RPMI8226 (cell line): Measurements from ENCODE around the gene POPDC3.

Experiments used
- DNase-seq: peaks from one replicate; pipeline ENCODE4 v3.0.0-alpha.2; 2015

POPDC3 gene

DNA sequence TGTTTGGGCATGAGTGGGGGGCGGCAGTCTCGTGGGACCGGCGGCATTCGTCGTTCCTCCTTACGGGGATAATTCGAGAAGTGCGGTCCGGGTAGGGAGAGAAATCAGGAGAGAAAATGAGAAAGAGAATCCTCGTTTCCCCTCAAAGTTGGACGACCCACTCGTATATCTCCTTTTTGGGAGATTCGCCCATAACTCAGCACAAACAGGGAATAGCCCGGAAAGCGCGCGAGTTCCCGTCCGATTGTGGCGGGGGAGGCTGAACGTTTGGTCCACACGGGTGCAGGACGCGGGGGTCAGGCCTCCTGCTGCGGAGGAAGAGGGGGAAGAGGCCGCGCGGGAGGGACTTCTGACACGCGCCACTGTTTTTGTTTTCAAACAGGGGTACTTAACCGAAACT, 42.4 kb downstream of the POPDC3 start:
- DNase-seq: no peak

DNA sequence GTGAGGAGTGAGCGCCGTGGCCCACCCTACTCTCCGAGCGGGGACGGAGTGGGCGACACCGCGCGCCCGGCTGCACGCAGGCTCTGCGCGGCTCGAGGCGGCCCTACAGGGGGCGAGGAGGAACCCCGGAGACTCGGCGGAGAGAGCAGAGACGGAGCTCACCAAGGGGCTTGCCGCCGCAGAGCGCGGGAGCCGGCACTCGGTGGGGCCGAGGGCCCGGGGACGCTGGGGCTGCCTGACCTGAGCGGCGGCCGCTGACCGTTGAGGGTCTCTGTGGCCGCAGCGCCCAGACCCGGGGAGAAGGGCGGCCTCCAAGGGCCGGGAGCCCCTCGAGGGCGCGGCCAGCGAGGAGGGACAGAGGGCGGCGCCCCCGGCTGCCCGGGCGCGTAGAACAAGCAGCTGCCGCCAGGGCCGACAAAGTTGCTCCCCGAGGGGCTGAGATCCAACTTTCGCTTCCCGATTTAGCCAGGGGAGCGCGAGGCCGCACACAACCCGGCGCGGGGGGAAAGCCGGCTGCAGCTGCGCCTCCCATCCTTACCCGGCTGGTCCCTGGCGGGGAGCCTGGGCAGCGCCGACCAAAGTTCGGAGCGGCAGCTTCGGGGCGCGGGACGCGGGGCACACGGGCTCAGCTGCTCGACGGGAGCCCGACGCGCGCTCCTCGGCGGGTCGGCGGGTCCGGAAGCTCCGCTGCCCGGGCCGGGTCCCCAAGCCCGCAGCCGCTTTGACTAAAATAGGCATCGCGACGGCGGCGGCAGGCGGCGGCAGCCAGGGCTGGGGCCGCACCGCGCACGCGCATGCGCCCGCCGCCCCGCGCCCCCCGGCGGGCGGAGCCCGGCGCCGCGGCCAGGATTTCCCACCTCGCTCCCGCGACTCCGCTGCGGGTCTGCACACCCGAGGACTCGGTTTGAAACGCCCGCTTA, 43.1 kb downstream of the POPDC3 start:
- DNase-seq: peak; percentile 69

DNA sequence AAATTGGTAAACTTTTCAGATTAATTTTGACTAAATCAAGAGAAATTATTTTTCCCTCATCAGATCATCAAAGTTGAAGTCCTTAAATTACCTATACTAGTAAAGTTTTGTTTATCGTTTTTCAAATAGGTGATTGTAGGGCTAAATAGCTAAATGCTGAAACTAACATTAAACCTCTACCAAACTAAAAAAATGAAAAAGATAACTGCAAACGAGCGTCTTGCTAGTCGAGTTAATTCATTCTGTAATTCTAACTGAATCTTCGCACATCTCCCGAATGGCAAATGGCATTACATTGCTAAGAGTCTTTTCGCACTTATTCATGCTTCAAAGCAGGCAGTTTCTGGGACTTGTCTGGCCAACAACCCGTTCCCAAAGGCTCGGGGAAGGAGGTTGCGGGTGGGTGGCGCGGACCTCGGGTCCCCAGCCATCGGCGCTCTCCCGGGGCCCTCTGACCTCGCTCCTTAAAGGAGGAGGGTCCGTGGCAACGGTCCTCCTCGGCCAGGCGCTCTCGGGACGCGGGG, 43.8 kb downstream of the POPDC3 start:
- DNase-seq: no peak

DNA sequence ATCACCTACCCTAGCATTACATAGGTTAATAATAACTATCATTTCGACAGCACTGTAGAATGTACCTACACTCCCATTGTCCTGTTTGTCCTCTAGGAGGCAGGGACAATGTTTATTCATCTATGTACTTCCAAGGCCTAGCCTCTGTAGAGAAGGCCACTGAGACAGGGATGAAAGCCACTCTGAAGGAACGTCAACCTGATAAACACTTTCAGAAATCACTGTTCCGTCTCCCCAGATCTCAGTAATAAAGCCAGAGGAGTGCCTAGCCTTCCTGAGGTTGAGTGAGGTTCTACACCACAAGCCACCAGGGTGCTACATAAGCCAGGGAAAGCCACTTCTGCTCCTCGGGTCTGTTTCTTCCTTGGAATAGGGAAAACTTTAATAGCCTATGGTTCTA, 44.8 kb downstream of the POPDC3 start:
- DNase-seq: no peak

DNA sequence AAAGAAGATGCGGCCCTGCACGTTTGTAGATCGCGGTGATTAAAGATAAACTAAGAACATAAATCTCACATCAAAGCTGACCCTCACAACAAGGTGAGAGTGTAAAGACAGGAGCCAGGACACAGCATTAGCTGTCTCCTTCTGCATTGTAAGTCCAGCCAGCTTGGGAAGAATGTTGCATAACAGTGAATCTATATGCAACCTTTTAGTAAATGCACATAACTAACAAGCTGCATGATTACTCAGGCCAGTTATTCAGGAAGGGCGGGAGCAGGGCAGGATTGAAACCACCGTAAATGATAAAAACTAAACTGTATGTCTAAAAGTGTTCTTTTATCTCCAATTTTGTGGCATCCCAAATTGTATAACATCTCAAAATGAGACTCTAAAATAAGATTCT, 57.1 kb downstream of the POPDC3 start:
- no peak for DNase-seq

DNA sequence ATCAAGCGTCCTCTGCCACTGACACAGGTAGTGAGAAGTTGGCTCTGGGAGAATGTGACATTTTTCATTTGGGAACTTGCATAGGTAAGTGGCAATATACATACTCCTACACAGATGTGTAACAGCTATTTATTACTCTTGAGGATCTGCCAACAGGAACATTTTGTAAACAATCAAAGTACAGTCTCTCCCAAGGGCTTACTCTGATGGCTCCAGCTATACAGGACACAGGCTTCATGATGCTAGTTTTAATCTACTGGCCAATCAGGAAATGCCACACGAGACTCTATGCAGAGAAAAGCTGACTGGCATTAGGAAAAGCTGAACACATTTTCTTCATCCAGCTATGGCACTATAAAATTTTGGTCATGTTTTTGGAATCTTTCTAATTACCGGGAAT, 57.8 kb downstream of the POPDC3 start:
- DNase-seq: no peak

DNA sequence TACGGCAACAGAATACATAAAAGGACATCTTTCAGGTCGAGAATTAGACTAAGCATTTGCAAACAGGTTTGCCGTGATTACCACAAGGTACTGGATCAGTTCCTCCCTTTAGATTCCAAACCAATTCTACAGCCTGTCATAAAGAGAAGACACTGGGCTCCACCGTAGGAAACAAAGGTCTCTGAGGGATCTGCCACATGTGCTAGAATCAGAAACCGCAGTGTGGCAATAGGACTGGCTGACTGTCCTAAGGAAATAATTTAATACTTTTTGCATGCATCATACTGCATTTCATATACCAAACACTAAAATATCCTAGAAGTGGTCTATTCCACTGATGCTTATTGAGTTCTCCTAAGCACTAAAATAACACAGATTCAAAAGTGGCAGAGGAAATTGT, 59.2 kb downstream of the POPDC3 start:
- no peak for DNase-seq

DNA sequence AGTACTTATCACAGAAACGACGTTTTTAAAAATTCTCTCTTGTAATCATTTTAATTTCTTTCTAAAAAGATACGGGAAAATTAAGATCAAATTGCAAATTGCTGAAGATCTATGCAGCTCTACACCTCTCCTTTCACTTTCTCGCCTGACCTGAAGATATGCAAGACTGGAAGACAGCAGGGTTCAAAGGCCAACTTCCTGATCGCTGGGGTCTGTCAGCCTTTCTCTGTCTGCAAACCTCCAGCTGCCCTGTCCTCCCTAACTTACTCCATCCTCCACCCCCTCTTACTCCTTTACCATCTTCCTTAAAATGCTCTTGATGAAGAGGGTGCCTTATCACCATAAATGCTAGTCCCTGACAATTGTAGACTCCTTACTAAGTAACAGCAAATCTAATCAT, 63.7 kb downstream of the POPDC3 start:
- DNase-seq: no peak

DNA sequence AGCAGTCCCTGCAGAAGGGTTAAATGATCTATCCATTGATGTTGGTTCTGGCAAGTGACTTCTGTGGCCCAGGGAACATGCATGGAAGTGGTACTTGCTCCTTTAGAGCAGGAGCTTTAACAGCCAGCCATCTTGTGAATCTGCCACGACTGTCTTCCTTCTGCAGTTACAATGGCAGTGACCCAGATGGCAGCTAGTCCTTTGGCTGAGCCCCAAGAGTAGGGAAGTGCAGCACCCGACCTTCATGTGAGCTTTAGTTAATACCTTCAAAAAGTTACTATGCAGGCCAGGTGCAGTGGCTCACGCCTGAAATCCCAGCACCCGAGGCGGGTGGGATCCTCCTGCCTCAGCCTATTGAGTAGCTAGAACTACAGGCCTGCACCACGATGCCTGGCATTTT, 66.4 kb downstream of the POPDC3 start:
- DNase-seq: no peak

DNA sequence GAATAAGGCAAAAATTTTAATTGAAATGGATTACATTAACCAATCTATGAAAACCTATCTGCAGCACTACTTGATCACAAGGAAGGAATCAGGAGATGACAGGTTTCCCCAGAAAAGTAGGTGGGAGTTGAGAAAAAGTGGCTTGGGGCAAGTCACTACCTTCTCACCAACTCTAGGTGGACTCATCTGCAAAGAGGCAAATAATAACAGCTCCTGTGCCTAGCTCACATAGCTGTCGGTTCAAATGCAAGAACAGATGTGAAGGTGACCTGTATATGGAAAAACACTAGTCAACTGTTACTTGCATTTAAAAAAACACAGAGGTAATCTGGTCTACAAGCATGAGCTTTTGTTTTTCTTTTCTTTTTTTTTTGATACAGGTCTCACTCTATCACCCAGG, 67.2 kb downstream of the POPDC3 start:
- no peak for DNase-seq

DNA sequence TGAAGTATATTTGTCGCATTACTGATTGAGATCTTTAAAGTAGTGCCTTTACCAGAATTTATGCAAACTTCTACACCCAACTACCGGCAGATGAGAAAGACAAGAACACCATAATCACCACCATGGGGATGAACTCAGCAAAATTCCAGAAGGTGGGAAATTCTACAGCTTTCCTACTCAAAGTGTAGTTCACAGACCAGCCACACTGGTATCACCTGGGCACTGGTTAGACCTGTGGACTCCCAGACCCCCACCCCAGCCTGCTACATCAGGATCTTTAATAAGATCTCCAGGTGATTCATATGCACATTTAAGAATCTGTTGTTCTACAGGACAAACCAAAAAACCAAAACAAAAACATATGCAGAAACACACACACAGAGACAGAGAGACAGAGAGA, 67.9 kb downstream of the POPDC3 start:
- DNase-seq: no peak

DNA sequence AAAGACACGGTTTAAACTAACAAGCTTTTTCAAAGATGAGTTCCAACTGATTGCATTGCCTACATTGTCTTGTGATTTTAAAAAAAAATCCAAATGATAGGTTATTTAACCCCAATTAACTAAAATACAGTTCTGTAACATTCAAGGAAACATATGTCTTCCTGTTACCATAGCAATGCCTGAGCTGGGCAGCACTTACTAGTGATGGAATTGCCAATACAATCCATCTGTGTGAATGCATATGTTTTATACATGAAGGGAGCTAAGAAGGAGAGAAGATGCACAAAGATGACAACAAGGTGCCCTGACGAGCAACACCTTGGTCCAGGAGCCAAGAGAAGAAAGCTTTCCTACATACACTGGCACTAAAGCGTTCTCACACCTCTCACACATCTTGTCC, 68.7 kb downstream of the POPDC3 start:
- no peak for DNase-seq

DNA sequence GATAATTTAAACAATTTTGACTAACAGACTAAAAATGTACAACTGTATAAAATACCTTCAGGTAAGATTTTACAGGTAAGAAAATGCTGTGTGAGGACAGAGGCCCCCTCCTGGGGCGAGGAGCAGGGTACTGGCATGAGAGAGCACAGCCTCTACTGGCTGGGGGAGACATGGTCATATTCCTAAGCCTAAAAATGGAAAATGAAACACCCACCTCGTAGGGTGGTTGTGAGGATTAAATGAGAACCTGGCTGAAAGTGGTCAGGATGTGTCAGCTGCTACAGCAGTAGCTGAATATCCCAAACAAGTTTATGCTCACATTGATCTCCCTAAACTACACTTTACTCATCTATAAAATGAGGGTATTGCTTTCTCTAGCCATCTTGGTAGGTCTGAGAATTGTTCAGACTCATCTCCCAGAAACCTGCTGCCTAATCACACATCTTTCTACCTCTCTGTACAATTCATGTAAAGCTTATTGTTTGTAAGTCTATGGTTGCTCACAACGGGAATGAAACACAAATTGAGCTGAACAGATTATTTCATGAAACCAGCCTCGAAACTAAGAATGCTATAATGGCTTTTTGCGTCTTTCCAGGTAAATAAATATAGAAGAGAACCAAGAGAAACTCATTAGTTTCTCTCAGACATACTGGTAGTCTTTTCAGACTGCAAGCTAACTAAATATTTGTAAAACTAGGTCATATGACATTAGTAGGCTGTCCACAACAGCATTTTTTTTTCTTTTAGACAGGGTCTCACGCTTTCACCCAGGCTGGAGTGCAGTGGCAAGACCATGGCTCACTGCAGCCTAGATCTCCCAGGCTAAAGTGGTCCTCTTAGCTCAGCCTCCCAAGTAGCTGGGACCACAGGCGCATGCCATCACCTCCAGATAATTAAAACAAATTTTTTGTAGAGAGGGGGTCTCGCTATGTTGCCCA, 69.6 kb downstream of the POPDC3 start:
- no peak for DNase-seq

DNA sequence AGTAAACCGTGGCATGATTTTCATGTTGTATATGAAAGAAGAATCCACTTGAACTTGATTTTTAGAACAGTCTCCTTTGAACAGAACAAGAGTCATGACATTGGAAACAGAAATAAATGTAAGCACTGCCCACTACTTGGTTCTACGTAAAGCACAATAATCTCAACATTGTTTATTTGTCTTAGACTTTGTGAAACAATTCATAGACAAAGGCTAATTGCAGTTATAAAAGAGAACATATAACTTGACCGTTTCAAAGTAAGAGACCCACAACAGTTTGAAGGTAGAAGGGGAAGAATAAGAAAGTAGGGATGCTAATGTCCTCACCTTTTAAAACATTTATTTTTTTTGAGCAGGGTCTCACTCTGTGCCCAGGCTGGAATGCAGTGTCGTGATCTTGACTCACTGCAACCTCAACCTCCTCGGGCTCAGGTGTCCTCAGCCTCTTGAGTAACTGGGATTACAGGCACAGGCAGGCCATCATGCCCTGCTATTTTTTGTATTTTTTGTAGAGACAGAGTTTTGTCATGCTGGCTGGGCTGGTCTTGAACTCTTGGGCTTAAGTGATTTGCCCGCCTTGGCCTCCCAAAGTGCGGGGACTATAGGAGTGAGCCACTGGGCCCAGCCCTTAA, 71.1 kb downstream of the POPDC3 start:
- DNase-seq: no peak
